ENCODE measurements around the gene TMEM145. TPM values are rescaled to one million over a fixed set of nuclear protein-coding genes. Genes with fewer than 3 reads are reported as not detected.
A peak's percentile ranks its signal among the peaks of the same experiment; 100 is the strongest.

The TMEM145 gene
- total and polyA plus RNA-seq, 9 of the 15 experiments (the other 6 are each of a cell fraction or from before 2014, with no cell fraction given): 0.80 to 5.5 (median 1.9) TPM; not detected in 3

GRCh38 chr19:42313840-42314755, 989 bp downstream of the TMEM145 start (continued):
- TF ChIP-seq MIER1 (IDR thresholded peaks at IDR 0.05; ENCODE audit: low read depth) (0 out of 2 replicates have a peak, but pooled peaks have one; percentile 71), CTCF (IDR thresholded peaks at IDR 0.05 in 2 of 3, conservative IDR thresholded peaks at IDR 0.05 in 1 of 3; ENCODE audit: insufficient read depth in 2 of 3, low read depth in 1 of 3, low read length in 3 of 3) (peak in 2 of 3 experiments; percentile 11 to 12; a peak in 3 of 6 replicates), GATA2 (CRISPR knock-in tag; IDR thresholded peaks at IDR 0.05) (no peak), ZNF668 (CRISPR knock-in tag; IDR thresholded peaks at IDR 0.05) (no peak), E2F6 (IDR thresholded peaks at IDR 0.05; ENCODE audit: borderline replicate concordance in 1 of 2, extremely low read depth in 1 of 2, insufficient read depth in 1 of 2, insufficient read length in 1 of 2, low read depth in 1 of 2, low read length in 1 of 2, poor library complexity in 1 of 2, severe bottlenecking in 1 of 2) (peak in 1 of 2 experiments; percentile 24)

All from K562 (cell line).